ENCODE measurements around the gene GNPDA2. TPM values are rescaled to one million over a fixed set of nuclear protein-coding genes. Genes with fewer than 3 reads are reported as not detected.

The GNPDA2 gene
- total RNA-seq = 18.5 and 21.3 TPM in 2 replicates

- H3K36me3 ChIP-seq (ENCODE audit: control insufficient read depth, insufficient read depth, low read length) = no peaks in the 10 kb centered on the region
- peak within 1 kb of the TSS; percentile 56 for H3K4me3 ChIP-seq (ENCODE audit: low read depth, low read length)
- DNase-seq (ENCODE audit: low read depth) = peak; percentile 41
- H3K27me3 ChIP-seq (ENCODE audit: control insufficient read depth, insufficient read depth, low read length) = no peaks in the 10 kb centered on the region
- TF ChIP-seq CTCF (IDR thresholded peaks at IDR 0.05; ENCODE audit: insufficient read depth, low read length, poor library complexity, severe bottlenecking) = peak; percentile 10
Observed at GRCh38 chr4:44726038-44726871, at the start of gene GNPDA2. Gene GNPDA2, minus strand, starts transcription at chr4:44726556. Its CDS starts 4,349 bp downstream, at chr4:44722207.

GRCh38 chr4:44772340-44772739 lies 46.0 kb upstream of the GNPDA2 start:
- H3K36me3 ChIP-seq (ENCODE audit: control insufficient read depth, insufficient read depth, low read length) = no peaks in the 10 kb centered on the region
- no peak for TF ChIP-seq CTCF (IDR thresholded peaks at IDR 0.05; ENCODE audit: insufficient read depth, low read length, poor library complexity, severe bottlenecking)
- H3K4me3 ChIP-seq (ENCODE audit: low read depth, low read length) = no peak overlapping the region
- H3K27me3 ChIP-seq (ENCODE audit: control insufficient read depth, insufficient read depth, low read length) = no peaks in the 10 kb centered on the region
- DNase-seq (ENCODE audit: low read depth) = no peak

- DNase-seq (ENCODE audit: low read depth) = no peak
- no peak overlapping the region for H3K4me3 ChIP-seq (ENCODE audit: low read depth, low read length)
- H3K27me3 ChIP-seq (ENCODE audit: control insufficient read depth, insufficient read depth, low read length) = no peaks in the 10 kb centered on the region
- no peak for TF ChIP-seq CTCF (IDR thresholded peaks at IDR 0.05; ENCODE audit: insufficient read depth, low read length, poor library complexity, severe bottlenecking)
- H3K36me3 ChIP-seq (ENCODE audit: control insufficient read depth, insufficient read depth, low read length) = no peaks in the 10 kb centered on the region
Observed at GRCh38 chr4:44771789-44772188, 45.4 kb upstream of the GNPDA2 start.

- no peak for TF ChIP-seq CTCF (IDR thresholded peaks at IDR 0.05; ENCODE audit: insufficient read depth, low read length, poor library complexity, severe bottlenecking)
- Histone ChIP-seq H3K4me3 (ENCODE audit: low read depth, low read length) (no peak overlapping the region), H3K36me3 (ENCODE audit: control insufficient read depth, insufficient read depth, low read length) (no peaks in the 10 kb centered on the region), H3K27me3 (ENCODE audit: control insufficient read depth, insufficient read depth, low read length) (no peaks in the 10 kb centered on the region)
- no peak for DNase-seq (ENCODE audit: low read depth)
Observed at GRCh38 chr4:44766453-44766852, 40.1 kb upstream of the GNPDA2 start.

GRCh38 chr4:44765116-44765515 lies 38.8 kb upstream of the GNPDA2 start:
- Histone ChIP-seq H3K4me3 (ENCODE audit: low read depth, low read length) (no peak overlapping the region), H3K27me3 (ENCODE audit: control insufficient read depth, insufficient read depth, low read length) (no peaks in the 10 kb centered on the region), H3K36me3 (ENCODE audit: control insufficient read depth, insufficient read depth, low read length) (no peaks in the 10 kb centered on the region)
- TF ChIP-seq CTCF (IDR thresholded peaks at IDR 0.05; ENCODE audit: insufficient read depth, low read length, poor library complexity, severe bottlenecking) = no peak
- DNase-seq (ENCODE audit: low read depth) = no peak

- Histone ChIP-seq H3K27me3 (ENCODE audit: control insufficient read depth, insufficient read depth, low read length) (no peaks in the 10 kb centered on the region), H3K36me3 (ENCODE audit: control insufficient read depth, insufficient read depth, low read length) (no peaks in the 10 kb centered on the region), H3K4me3 (ENCODE audit: low read depth, low read length) (no peak overlapping the region)
- DNase-seq (ENCODE audit: low read depth) = no peak
- TF ChIP-seq CTCF (IDR thresholded peaks at IDR 0.05; ENCODE audit: insufficient read depth, low read length, poor library complexity, severe bottlenecking) = no peak
Observed at GRCh38 chr4:44761306-44761705, 35.0 kb upstream of the GNPDA2 start.
